ENCODE data around the gene SRGN.

The SRGN gene

DNA sequence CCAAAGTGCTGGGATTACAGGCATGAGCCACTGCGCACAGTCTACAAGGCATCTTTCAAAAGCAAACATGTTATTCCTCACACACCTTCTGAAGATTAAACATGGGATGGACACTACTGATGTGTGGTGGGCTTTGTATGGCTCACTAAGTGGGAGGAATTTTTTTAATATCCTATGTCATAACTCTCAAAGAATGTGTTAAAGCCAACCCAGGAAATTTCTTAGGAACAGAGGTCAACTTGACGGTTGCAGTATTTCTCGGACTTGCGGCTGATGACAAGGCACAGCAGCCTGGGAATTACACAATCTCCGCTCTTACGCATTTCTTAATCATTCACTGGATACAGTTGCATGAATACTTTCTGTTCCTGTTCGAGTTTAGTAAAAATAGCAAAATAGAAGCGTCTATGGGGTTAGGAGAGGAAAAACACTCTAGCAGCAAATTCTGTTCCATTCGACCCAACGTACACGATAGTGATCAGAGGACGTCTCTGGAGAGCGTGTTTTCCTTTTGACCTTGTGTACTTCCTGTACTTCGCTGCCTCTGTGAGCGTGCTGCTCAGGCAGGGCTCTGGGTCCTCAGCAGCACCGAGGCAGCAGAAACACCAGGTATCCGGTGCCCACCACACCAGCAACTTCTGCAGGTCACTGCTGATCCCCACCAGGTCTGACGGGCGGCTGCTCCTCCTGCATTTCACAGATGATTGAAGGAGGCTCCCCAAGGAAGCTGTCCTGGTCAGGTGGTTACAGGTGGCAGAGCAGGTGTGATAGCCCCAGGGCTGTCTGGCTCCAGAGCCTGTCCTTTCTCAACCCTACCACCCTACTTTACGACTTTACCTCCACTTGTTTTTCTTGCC, 26.4 kb upstream of the SRGN start:
- DNase-seq, result peak; percentile 50

DNA sequence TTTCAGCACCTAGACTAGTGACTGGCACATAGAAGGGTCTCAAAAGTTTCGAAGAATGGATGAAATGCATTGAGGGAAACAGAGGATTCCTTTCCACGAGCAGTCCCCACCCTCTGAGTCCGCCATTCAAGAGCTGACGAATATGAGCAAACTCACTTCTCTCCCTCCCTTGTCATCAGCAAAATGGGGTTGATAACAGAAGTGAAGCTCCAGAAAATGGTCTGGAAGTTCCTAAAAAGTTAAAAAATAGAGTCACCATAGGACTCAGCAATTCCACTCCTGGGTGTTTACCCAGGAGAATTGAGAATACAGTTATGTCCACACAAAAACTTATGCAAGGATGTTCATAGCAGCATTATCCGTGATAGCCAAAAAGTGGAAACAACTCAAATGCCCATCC, 25.0 kb upstream of the SRGN start:
- no peak for DNase-seq

DNA sequence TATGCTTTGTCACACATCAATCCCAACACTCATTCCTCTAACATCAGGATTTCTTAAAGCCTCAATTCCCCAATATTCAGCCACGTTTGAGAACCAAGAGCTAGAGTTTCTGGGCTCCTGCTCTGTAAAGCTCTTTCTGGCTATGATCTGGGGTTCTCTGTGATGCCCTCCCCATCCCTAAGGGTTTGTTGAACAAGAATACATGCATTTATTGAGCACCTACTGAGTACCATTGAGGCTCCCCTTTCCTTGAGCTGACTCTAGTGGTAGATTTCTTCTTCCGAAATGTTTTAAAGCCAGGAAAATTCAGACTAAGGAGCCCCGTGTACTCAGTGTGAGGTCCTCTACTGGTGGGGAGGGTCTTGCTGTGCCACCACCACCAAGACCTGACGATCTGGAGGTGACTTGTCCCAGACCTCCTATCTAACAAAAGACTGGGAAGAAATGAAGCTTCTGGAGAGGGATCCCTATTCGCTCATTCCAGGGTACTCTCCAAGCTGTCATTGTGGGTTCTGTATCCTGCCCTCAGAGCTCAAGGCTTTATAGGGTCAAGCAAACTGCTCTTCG, 23.1 kb upstream of the SRGN start:
- no peak for DNase-seq

DNA sequence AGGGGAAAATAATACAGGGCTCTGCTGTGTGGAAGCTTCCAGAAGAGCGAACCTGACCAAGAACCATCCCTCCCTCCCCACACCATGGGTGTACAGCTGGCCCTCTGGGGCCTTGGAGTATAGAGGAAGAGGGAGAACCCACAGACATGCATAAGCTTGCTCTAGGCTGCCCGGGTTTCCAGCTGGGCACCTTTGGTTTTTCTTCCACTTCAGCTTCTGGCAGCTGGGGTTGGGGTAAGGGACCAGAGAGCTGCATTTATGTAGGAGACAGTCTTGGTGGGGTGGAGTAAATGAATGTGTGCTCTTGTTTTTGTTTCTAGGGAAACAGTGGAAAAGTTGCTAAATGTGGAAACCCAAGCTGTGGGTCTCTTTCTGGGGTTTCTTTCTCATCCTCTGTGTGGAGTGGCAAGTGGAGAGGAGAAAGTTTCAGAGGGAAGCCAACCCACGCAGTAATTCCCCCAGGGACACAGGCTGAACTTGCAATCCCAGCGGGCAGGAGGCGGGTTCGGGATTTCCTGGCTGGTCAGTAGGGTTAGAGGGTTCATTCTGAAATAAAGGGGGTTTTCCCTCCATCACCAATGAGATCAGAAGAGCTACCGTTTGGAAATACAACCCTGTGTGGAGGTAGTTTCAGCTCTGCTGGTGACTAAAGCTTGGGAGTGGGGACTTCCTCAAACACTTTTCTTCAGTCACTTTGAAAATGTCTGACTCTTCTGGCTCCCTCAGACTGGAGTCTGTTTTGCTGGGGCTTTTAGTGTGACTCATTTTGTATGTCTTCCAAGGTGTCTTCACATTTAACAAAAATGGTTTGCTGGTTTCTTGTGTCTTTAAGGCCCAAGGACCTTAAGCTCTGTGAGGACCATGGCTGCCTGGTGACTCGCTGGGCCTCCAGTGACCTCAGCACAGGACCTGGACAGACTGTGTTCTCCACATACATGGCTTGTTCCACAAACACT, 22.2 kb upstream of the SRGN start:
- DNase-seq, result no peak

DNA sequence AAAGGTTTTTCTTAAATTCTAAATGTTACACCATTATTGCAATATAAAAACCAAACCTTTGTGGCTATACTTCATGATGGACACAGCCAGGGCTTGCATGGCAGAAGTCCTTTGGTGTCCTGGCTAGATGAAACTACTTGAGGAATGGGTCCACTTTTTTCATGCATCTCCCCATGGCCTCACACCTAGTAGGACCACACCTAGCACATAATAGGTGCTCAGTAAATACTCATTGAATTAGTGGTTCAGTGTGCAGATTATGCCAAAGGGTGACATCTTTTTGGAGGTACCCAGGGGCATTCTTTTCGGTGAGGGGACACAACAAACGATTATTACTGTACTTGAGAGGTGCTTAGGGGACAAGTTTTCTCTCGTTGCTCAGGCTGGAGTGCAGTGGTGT, 20.7 kb upstream of the SRGN start:
- no peak for DNase-seq

DNA sequence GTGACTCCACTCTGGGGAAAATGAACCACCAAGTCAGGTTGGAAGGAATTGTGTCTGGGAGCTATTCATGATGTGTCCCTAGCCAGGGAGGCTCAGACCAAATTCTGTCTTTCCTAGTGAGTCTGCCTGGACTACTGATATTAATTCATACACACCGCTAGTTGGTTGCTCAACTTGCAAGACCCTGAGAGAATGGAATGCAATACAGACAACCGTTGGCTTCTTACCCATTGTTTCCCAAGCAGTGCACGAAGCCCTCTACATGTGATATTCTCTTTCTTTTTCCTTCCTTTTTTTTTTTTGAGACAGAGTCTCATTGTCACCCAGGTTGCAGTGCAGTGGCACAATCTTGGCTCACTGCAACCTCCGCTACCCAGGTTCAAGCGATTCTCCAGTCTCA, 19.4 kb upstream of the SRGN start:
- DNase-seq, result no peak

DNA sequence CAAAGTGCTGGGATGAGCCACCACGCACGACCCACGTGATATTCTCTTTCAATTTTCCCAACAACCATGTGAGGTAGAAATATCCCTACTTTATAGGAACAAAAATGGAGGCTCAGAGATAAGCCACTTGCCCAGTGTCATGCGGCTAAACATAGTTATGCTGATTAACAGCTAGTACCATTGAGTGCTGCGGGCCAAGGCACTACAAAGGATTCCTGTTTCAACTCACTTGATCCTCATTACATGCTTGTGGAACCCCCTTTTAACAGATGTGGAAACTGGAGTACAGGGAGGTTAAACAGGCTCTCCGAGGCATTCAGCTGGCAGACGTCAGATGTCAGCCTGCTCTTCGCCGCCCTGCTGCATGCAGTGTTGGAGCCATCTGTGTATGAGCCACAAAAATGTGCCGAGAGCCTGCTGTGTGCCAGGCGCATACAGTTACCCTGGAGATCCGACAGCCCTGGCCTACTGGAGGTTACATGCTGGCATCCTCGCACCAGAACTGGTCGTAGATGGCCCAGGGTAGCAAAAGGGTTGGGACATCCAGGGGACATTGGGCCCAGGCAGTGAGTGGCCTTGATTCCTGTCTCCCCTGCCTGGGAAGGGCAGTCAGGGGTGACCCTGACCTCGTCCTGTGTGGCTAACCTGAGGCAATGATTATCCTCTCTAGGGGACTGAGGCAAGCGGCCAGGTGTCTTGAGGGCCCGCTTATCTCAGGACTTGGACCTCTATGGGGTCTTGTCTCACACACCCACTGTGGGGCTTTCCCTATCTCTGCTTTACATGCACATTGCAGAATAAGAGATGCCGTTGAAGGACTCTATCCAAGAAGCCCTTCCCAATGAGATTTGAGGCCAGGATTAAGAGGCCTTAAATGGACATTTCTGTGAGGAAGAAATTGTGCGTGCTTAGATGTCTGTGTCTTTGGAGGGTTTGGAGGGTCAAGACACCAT, 18.5 kb upstream of the SRGN start:
- no peak for DNase-seq

DNA sequence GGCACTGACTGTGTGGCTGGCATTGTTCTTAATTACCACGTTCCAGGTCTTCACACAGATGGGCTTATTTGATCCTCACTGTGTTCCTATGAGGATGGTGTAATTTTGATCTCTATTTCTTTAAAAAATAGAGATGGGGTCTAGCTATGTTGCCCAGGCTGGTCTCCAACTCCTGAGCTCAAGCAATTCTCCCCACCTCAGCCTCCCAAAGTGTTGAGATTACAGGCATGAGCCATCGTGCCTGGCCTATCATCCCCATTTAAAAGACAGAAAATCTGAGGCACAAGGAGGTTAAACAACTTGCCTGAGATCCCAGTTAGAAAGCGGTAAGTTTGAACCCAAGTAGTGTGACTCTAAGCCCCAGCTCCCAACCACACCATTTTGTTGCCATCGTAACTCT, 17.0 kb upstream of the SRGN start:
- DNase-seq, result no peak

DNA sequence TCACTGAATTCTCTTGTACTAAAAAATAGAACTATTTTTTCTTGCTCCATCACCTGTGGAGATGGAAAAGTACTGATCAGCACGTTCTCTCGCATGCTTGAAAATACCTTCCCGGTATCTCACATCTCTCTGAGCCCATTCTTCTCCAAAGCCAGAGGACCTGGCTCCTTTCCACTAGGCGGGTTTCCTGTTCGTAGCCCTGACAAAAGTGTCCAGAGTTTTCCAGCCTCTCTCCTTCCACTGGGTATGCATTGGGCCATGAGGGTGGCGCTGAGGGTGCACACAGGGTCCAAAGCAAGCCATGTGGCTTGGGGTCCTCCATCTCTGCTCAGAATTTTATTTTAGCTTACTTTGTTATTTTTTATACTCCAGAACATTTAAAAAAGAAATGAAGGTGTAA, 16.3 kb upstream of the SRGN start:
- no peak for DNase-seq

DNA sequence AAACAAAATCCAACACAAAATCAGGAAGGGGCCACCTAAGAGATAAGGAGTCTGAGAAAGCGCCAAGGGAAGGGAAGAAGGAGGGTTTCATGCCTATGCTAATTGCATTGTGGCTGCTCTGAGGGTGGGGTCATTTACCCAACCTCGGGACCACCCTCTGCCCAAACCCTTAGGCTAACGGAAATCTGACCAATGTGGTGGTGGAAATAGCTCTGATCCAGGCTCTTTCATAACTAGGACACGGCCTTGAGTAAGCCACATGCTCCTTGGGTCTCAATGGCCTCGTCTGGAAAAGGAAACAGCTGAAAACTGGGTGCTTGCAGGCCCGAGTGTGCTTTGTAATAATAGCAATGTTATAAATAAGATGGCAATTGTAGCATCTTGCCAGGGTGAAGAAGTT, 14.9 kb upstream of the SRGN start:
- DNase-seq, result no peak

DNA sequence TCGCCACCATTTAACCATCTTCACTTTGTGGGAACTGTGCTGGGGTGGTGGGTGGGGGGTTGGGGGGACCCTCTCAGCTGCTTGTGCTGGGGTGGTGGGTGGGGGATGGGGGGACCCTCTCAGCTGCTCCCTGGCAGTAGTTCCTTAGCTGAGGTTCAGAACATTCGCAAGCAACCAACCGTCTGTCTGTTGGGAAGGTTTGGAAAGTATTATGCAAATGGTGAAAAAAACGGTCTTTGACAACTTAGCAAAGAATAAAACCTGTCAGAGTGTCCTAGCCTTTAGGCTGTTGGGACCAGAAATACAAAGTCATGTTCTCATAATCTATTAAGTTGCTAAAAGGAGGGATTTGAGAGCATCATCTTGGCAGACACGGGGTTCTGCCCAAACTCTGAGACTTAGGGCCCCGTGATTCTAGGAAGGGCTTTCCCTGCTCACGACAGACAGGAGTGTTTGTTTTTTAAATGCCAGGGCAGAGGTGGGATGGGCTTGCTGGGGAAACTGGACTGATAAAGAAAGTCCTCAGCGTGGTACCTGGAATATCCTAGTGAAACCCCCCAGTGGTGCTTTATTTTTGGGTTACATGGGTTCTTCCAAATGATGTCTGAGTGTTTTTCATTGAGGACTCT, 14.1 kb upstream of the SRGN start:
- DNase-seq, result no peak

DNA sequence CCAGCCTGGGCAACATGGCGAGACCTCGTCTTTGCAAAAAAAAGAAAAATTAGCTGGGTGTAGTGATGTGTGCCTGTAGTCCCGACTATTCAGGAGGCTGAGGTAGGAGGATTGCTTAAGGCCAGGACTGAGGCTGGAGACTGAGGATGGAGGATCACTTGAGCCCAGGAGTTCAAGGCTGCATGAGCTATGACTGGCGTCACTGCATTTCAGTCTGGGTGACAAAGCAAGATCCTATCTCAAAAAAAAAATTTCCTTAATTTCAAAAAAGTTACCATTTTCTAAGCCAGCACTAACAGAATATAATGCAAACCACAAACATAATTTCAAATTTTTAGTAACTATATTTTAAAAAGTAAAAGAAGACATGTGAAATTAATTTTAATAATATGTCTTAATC, 13.4 kb upstream of the SRGN start:
- DNase-seq, result no peak

DNA sequence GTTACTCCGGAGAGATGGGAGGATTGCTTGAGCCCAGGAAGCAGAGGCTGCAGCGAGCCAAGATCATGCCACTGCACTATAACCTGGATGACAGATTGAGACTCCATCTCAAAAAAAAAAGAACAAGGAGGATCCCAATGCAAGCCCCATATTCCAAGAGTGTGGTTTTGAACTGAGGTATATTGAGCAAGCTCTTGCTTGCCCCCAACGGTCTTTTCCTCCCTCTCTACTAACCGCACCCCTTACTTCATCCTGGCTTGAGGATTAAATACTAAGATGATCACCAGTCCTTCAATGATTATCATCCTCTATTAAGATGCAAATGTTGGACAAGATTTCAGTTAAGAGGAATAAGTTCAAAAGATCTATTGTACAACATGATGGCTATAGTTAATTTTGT, 12.5 kb upstream of the SRGN start:
- no peak for DNase-seq

DNA sequence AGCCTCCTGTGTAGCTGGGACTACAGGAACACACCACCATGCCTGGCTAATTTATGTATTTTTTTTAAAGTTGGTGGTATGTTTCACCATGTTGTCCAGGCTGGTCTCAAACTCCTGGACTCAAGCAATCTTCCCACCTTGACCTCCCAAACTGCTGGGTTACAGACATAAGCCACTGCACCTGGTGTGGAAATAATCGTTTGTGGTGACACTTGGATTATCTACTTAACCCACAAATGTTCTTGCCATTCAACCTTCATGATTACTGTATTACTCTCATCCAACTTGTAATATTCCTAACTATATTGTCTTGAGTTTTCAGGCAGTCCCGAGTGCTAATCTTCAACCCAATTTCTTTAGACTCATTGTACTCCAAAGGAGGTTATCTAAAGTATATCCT, 9.6 kb upstream of the SRGN start:
- DNase-seq, result no peak

DNA sequence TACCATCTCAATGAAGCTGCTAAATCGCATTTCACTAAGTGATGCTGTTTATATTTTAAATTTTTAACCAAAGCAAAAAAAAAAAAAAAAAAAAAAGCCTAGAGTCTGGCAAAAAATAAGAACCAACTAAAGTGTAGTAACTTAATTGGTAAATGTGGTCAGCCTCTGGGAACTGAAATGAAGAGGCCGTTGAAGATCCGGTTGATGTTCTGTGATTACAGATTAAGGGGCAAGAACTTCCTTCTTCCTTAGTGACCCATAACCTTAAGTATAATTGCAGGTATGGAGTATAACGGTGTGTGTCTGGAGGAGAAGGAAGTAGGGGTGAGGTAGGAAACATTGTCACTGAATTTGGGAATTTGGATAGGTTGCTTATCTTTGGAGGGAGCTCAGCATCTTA, 7.7 kb upstream of the SRGN start:
- no peak for DNase-seq

DNA sequence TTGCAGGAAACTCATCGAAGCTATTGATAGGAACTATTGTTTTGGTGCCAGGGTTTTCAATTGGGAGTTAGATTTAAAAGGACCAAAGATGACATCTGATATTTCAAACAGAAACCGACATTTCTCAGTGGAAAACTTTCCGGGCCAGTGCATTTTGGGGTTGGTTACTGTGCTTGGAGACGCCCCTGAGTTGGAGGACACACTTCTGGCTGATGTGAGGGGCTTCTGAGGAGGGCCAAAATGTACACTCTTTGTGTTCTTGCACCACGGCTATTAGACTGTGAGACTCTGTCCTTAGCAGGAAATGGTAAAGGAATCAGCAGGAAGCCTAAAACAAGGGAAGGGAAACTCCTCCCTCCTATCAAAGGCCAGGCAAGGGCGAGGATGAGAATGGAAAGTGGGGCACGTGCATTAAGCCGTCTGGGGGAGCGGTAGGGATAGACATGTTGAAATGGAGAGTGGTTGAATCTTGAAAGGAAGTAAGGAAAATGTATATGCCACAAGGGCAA, 1.8 kb upstream of the SRGN start:
- no peak for DNase-seq

DNA sequence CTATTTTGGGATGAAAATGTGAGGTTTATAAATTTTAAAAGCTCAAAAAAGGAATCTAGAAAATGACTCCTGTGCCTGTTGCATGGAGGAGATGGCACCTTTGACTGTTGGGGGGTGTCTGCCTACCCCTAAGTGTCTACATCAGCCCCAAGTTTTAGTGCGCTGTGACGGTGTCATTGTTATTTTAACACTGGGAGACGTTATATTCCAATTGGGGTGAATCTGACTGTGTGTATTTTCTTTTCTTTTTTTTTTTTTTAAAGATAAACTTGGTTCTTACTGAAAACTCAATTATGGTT, 517 bp downstream of the SRGN start:
- no peak for DNase-seq

DNA sequence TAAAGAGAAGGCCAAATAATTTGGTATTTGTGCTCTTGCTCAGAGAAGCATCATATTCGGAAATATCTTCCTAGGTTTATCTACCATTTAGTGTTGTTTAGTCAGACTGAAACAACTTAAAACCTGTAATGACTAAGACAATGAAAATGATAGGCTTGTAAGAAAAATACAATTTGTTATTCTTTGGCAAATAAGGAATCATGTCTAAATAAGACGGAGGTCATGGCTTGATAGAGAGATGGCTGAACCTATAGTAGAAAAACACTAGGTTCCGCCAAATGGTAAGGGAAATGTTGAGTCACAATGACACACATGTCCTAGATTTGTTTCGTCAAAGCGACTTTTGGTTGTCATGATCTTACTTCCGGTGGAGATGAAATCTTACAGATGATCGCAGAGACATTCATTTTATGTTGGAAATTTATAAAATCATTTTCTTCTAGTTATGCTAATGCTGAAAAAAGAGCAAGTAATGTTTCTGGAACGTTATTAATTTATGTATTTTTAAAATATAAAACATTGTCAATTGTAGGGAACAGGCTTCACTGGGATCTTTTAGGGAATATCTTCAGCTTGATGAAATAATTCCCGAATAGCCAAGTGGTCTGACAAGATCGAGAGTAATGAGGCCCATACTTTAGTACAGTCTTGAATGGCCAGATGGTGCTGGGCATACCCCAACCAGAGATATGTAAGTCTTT, 1.0 kb downstream of the SRGN start:
- no peak for DNase-seq

DNA sequence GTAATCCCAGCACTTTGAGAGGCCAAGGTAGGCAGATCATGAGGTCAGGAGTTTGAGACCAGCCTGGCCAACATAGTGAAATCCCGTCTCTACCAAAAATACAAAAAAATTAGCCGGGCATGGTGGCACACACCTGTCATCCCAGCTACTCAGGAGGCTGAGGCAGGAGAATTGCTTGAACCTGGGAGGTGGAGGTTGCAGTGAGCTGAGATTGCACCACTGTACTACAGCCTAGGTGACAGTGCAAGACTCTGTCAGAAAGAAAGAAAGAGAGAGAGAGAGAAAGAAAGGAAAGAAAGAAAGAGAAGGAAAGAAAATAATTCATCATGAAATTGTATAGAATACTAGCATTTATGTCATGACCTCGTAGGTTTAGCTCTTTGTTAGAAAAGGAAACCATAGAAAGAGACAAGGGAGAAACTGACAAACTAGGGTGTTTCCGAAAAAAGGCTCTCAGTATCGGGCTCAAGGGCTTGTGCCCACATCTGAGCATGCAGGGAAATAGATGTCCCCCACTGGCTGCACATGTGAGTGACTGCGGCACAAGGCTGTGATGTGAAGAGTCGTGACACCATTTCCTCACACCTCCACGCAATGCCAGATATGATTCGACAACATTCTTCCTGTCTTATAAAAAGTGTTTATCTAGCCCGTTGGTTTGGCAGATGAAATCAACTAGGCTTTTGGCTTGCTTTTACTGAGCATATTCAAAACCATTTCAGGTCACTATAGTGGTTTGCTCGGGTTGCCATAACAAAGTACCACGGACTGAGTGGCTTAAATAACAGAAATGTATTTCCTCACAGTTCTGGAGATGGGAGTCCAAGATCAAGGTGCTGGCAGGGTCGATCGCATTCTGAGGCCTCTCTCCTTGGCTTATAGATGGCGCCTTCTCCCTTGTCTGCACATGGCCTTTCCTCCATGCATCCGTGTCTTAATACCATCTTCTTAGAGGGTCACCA, 2.0 kb downstream of the SRGN start:
- DNase-seq, result peak; percentile 30

DNA sequence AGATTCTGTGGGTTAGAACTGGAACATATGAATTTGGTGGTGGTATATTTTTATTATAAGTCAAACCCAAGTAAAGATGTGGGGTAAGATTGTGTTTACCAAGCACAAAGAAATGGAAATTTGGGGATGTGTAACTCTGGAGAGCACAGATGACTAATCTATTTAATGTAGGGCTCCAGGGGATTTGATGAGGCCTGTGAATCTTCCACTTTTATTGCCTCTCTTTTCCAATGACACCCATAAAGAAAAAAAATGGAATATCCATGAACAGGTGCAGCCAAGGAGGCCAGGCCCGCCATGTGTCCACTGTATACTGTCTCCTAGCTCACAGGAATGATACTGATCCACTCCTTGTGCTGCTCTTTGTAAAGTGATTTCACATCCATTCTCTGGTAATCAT, 2.8 kb downstream of the SRGN start:
- no peak for DNase-seq

Data from femur (tissue), 1 donor.